GM12878 (cell line): Measurements from ENCODE around the gene DNHD1. TPM values are rescaled to one million over a fixed set of nuclear protein-coding genes. Genes with fewer than 3 reads are reported as not detected.

Experiments used
- ATAC-seq: fragments of 200-7000 bp; cut with Tn5 transposase; 3 replicates; pipeline ENCODE4 v1.9.1; 2020; ENCODE audit warnings: mild to moderate bottlenecking, moderate library complexity
- BruUV-seq: library from RNA; stranded (reverse); fragments of 400-500 nt; replicated peaks from 2 replicates; lab custom pipeline; 2021; lab: Mats Ljungman, UMichigan
- CTCF ChIA-PET: fragments of 300-600 bp; sonication (Branson Sonifier 250); formaldehyde crosslinking; extraction: SDS; loops from one replicate; lab custom pipeline; 2021; ENCODE audit warnings: inconsistent platforms; lab: Yijun Ruan, JAX
- POLR2A ChIA-PET: fragments of 350-600 bp; formaldehyde crosslinking; extraction: SDS; loops from one replicate; lab custom pipeline; 2021; ENCODE audit warnings: inconsistent platforms; lab: Charles Lee
- RAD21 ChIA-PET: fragments of 300-600 bp; sonication (Branson Sonifier 250); formaldehyde crosslinking; loops from one replicate; lab custom pipeline; 2023; ENCODE audit warnings: antibody characterized with exemption; ENCODE audit not compliant: unreplicated experiment; lab: Charles Lee
- SMC1A ChIA-PET: fragments of 300-600 bp; sonication (Branson Sonifier 250); formaldehyde crosslinking; loops from one replicate; lab custom pipeline; 2023; ENCODE audit not compliant: unreplicated experiment, uncharacterized antibody; lab: Charles Lee
- DNase-seq: peaks from one replicate; pipeline ENCODE4 v3.0.0-alpha.2; 2011; ENCODE audit warnings: low read depth, low spot score
- FAIRE-seq: peaks from 3 replicates; lab custom pipeline; 2011; peaks lifted over from hg19 to GRCh38; lab: Jason Lieb, UNC
- H2AFZ ChIP-seq: 2 replicates; pipeline ENCODE4 v1.6.0; 2011; ENCODE audit warnings: low read depth, low read length, control low read depth; ENCODE audit not compliant: control insufficient read depth
- H3K27ac ChIP-seq: 2 replicates; pipeline ENCODE4 v1.5.1; 2011; ENCODE audit warnings: control low read depth; ENCODE audit not compliant: control insufficient read depth, insufficient read depth
- H3K27me3 ChIP-seq, 2 experiments: replicated peaks in 1 of 2; 2 replicates each; pipeline versions ENCODE4 v1.6.0 to v1.6.1; 2011; ENCODE audit warnings: low read length in 1 of 2; ENCODE audit not compliant: control insufficient read depth in 2 of 2, insufficient read depth in 2 of 2
- H3K36me3 ChIP-seq, 2 experiments: 2 replicates each; pipeline ENCODE4 v1.5.1; 2011; ENCODE audit warnings: low read length in 1 of 2; ENCODE audit not compliant: control insufficient read depth in 2 of 2, insufficient read depth in 2 of 2
- H3K4me1 ChIP-seq: 2 replicates; pipeline ENCODE4 v1.6.1; 2011; ENCODE audit warnings: mild to moderate bottlenecking, low read length, moderate library complexity, mixed read lengths; ENCODE audit not compliant: control insufficient read depth, insufficient read depth
- H3K4me2 ChIP-seq: 2 replicates; pipeline ENCODE4 v1.6.0; 2011; ENCODE audit warnings: control low read depth; ENCODE audit not compliant: control insufficient read depth, insufficient read depth
- H3K4me3 ChIP-seq: fragments of 200-600 bp; sonication (generic); 2 replicates; pipeline ENCODE4 v1.5.1; 2016
- H3K79me2 ChIP-seq: 2 replicates; pipeline ENCODE4 v1.6.0; 2011; ENCODE audit warnings: low read length; ENCODE audit not compliant: control insufficient read depth, insufficient read depth
- H3K9ac ChIP-seq: 2 replicates; pipeline ENCODE4 v1.8.0; 2011; ENCODE audit warnings: low read length, control low read depth, mixed read lengths; ENCODE audit not compliant: control insufficient read depth, insufficient read depth
- H3K9me3 ChIP-seq: replicated peaks from 3 replicates; pipeline ENCODE4 v1.5.1; 2011; ENCODE audit warnings: mild to moderate bottlenecking, low read length; ENCODE audit not compliant: control insufficient read depth, insufficient read depth
- H4K20me1 ChIP-seq: 2 replicates; pipeline ENCODE4 v1.6.0; 2011; ENCODE audit not compliant: control insufficient read depth, insufficient read depth
- BHLHE40 ChIP-seq, 2 experiments: fragments of 450-650 bp in 1 of 2; IDR thresholded peaks; 2 replicates each; pipeline ENCODE4 v1.6.1; 2011 to 2017; ENCODE audit warnings: low read depth in 2 of 2, borderline replicate concordance in 1 of 2, improper control_type of control experiment in 1 of 2, low read length in 1 of 2, mild to moderate bottlenecking in 1 of 2
- EZH2 ChIP-seq: IDR thresholded peaks from 2 replicates; pipeline ENCODE4 v1.6.1; 2012; ENCODE audit warnings: low read depth, mild to moderate bottlenecking, control low read depth, inconsistent platforms, low read length, borderline replicate concordance; ENCODE audit not compliant: control insufficient read depth
- HDAC2 ChIP-seq: fragments of 200-600 bp; sonication (generic); IDR thresholded peaks from 2 replicates; pipeline ENCODE4 v1.6.1; 2017
- HDAC6 ChIP-seq: fragments of 200-600 bp; sonication (generic); IDR thresholded peaks from one replicate; pipeline ENCODE4 v1.8.0; 2017; ENCODE audit warnings: antibody characterized with exemption; ENCODE audit not compliant: unreplicated experiment
- JUNB ChIP-seq: IDR thresholded peaks from 2 replicates; pipeline ENCODE4 v1.6.1; 2016; ENCODE audit warnings: antibody characterized with exemption, mild to moderate bottlenecking
- MEF2B ChIP-seq: fragments of 450-650 bp; IDR thresholded peaks from 2 replicates; pipeline ENCODE4 v1.6.1; 2018; ENCODE audit warnings: mild to moderate bottlenecking, moderate library complexity; ENCODE audit not compliant: partially characterized antibody, poor library complexity, severe bottlenecking
- MYC ChIP-seq: IDR thresholded peaks from 2 replicates; pipeline ENCODE4 v1.6.1; 2011; ENCODE audit warnings: mild to moderate bottlenecking, low read length, moderate library complexity, inconsistent platforms; ENCODE audit not compliant: insufficient read depth, insufficient replicate concordance, insufficient read length, severe bottlenecking
- NR2C2 ChIP-seq: IDR thresholded peaks from 2 replicates; pipeline ENCODE4 v1.6.1; 2011; ENCODE audit warnings: borderline replicate concordance, low read depth; ENCODE audit not compliant: control insufficient read depth, insufficient read length
- PAX8 ChIP-seq: fragments of 450-650 bp; IDR thresholded peaks from 2 replicates; pipeline ENCODE4 v1.6.1; 2017; ENCODE audit warnings: mild to moderate bottlenecking, moderate library complexity
- PML ChIP-seq: IDR thresholded peaks from 2 replicates; pipeline ENCODE4 v1.6.1; 2012; ENCODE audit warnings: low read length, inconsistent platforms
- RB1 ChIP-seq: fragments of 450-650 bp; formaldehyde crosslinking; IDR thresholded peaks from 2 replicates; pipeline ENCODE4 v1.6.1; 2017; ENCODE audit warnings: mild to moderate bottlenecking, borderline replicate concordance
- SPI1 ChIP-seq: IDR thresholded peaks from 2 replicates; pipeline ENCODE4 v1.6.1; 2011; ENCODE audit warnings: low read depth, mild to moderate bottlenecking, low read length, moderate library complexity, borderline replicate concordance; ENCODE audit not compliant: insufficient read depth
- ZBED1 ChIP-seq: IDR thresholded peaks from 2 replicates; pipeline ENCODE4 v1.6.1; 2016; ENCODE audit warnings: borderline replicate concordance
- ZNF622 ChIP-seq: fragments of 450-650 bp; IDR thresholded peaks from 2 replicates; pipeline ENCODE4 v1.6.1; 2017; ENCODE audit warnings: mild to moderate bottlenecking, inconsistent platforms
- WGBS: methylation state at CpG from one replicate; pipeline ENCODE4 v1.1.6; 2016; ENCODE audit warnings: low lambda C conversion rate; ENCODE audit not compliant: insufficient replicate concordance, insufficient coverage; ENCODE audit errors: missing lambda C conversion rate; 5-methylcytosine and 5-hydroxymethylcytosine counted together
- in situ Hi-C: fragments of 300-500 bp; cut with MboI; formaldehyde crosslinking; loops from 9 replicates; pipeline ENCODE4 v1.14.3; 2018; ENCODE audit warnings: mixed read lengths
- intact Hi-C: fragments of 100-400 bp; cut with micrococcal nuclease; formaldehyde crosslinking; loops from one replicate; pipeline ENCODE4 v1.14.2; 2022; ENCODE audit not compliant: unreplicated experiment
- polyA plus RNA-seq, 11 experiments: library from polyadenylated mRNA; depleted of rRNA in 4 of 11; unstranded in 6 of 11; stranded (reverse) in 5 of 11; fragments of >200 nt; fragmentation: Nextera tagmentation in 4 of 11; fragmentation: Illumina TruSeq in 1 of 11; extraction: Ambion mirVana in 4 of 11; extraction: Trizol in 1 of 11; gene quantifications; 1 replicate in 1 of 11; 2 replicates in 10 of 11; pipeline versions ENCODE4 v1.2.1 to v1.2.3, GENCODE V29; 2011 to 2016; ENCODE audit warnings: inconsistent platforms in 2 of 11, missing spikeins in 2 of 11, low read depth in 1 of 11
- total RNA-seq, 4 experiments: library from RNA; depleted of rRNA in 3 of 4; stranded (reverse); fragments of >200 nt in 3 of 4; fragmentation: Illumina TruSeq in 1 of 4; extraction: Trizol in 1 of 4; gene quantifications; 2 replicates each; pipeline versions ENCODE4 v1.2.1 to v1.2.3, GENCODE V29; 2013 to 2021
- TF ChIP-seq, protein P1 (sequence below): fragments of 450-650 bp; IDR thresholded peaks from 2 replicates; pipeline ENCODE4 v1.6.1; 2014; ENCODE audit warnings: mild to moderate bottlenecking

The DNHD1 gene
- total and polyA plus RNA-seq, 10 of the 15 experiments (the other 5 are each of a cell fraction or from before 2014, with no cell fraction given), result 0.99 to 16.9 (median 8.6) TPM

DNA sequence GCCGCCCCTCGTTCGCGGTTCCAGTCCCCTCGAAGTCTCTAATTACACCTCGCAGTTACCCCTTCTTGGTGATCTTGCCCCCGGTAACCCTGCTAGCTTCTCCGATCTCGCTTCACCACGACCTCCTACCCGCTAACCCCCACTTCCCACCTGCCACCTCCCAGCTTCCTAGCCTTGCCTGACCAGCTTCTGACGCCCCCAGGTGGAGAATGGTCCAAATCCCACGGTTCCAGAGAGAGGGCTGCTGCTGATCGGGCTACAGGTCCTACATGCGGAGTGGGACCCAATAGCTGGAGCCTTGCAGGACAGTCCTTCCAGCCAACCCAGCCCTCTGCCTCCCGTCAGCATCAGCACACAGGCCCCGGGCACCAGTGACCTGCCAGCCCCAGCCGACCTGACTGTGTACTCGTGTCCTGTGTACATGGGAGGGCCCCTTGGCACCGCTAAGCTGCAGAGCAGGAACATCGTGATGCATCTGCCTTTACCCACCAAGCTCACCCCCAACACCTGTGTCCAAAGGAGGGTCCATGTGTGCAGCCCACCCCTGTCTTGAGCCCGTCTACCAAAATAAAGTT lies 74.4 kb downstream of the DNHD1 start (continued):
- no peak for TF ChIP-seq RB1
- TF ChIP-seq BHLHE40 (IDR thresholded peaks at IDR 0.05; ENCODE audit: borderline replicate concordance in 1 of 2, low read depth in 2 of 2, low read length in 1 of 2), result no peak
- TF ChIP-seq ZBED1, result no peak

DNA sequence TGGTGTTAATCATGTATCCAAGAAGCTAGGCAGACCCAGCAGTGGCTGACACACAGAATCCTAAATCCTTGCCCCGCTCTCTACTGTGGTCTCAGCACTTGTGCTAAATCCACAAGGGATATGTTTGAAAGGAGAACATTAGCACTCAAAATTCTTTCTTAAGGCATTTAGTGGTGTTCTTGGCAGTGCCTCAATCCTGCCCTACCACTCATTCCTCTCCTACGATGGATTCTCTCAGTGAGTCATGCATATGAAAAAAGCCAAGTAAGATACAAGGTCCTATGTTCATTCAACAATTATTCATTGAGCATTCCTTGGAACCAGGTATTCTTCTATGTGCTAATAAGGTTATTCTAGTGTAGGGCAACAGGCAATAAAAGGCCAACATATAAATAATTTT lies 75.1 kb downstream of the DNHD1 start:
- in situ Hi-C loops (no loop called here), intact Hi-C loops (no loop called here)
- no peak for DNase-seq
- Histone ChIP-seq H2AFZ (no peak overlapping the region), H3K9me3 (no peaks in the 10 kb centered on the region), H3K79me2 (no peaks in the 10 kb centered on the region), H3K4me1 (no peaks in the 10 kb centered on the region)
- SMC1A ChIA-PET, result no interaction called here
- POLR2A ChIA-PET, result no interaction called here
- no peak for TF ChIP-seq ZNF622
- no peak for TF ChIP-seq HDAC2
- TF ChIP-seq MEF2B, result no peak
- TF ChIP-seq, protein P1, sequence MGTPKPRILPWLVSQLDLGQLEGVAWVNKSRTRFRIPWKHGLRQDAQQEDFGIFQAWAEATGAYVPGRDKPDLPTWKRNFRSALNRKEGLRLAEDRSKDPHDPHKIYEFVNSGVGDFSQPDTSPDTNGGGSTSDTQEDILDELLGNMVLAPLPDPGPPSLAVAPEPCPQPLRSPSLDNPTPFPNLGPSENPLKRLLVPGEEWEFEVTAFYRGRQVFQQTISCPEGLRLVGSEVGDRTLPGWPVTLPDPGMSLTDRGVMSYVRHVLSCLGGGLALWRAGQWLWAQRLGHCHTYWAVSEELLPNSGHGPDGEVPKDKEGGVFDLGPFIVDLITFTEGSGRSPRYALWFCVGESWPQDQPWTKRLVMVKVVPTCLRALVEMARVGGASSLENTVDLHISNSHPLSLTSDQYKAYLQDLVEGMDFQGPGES, result no peak
- no peak for TF ChIP-seq EZH2
- TF ChIP-seq NR2C2, result no peak
- no peak for TF ChIP-seq PML
- no peak for TF ChIP-seq PAX8
- TF ChIP-seq JUNB, result no peak
- TF ChIP-seq SPI1, result no peak
- TF ChIP-seq MYC, result no peak
- TF ChIP-seq HDAC6, result no peak
- TF ChIP-seq, all 136 proteins: peak for 0
- WGBS, result 100% methylated on average over 2 of the region's 2 CpGs
- FAIRE-seq (no peak), ATAC-seq (no peak)
- Histone ChIP-seq H3K36me3 (peaks cover 0 to 1% of the 10 kb centered on the region in 2 experiments; a peak in 1 of 4 replicates), H3K4me3 (no peak overlapping the region), H4K20me1 (no peaks in the 10 kb centered on the region), H3K4me2 (no peak overlapping the region), H3K27ac (no peak overlapping the region), H3K9ac (no peak overlapping the region), H3K27me3 (no peaks in the 10 kb centered on the region)
- BruUV-seq, result no TSS peak
- ChIA-PET RAD21 (no interaction called here), CTCF (no interaction called here)
